IgD-negative memory B cell (primary cell): Measurements from ENCODE around the gene ZBTB32. TPM values are rescaled to one million over a fixed set of nuclear protein-coding genes. Genes with fewer than 3 reads are reported as not detected.
"Not testable (repeated sequence)": the region's sequence is repeated elsewhere in the genome, so short reads cannot be mapped to it uniquely, and the experiment has no call there.

ENCODE experiments used
- H3K27ac Mint-ChIP-seq, 3 donors: one replicate each; pipeline ENCODE4 v1.8.0; 2020 to 2022; ENCODE audit warnings: mild to moderate bottlenecking in 3 of 3, mixed read lengths in 3 of 3, moderate library complexity in 1 of 3
- H3K27me3 Mint-ChIP-seq: one replicate; pipeline ENCODE4 v1.8.0; 2021; ENCODE audit warnings: mixed read lengths
- H3K36me3 Mint-ChIP-seq: one replicate; pipeline ENCODE4 v1.8.0; 2020; ENCODE audit warnings: mild to moderate bottlenecking, mixed read lengths
- H3K4me1 Mint-ChIP-seq, 3 donors: one replicate each; pipeline ENCODE4 v1.8.0; 2020 to 2022; ENCODE audit warnings: mixed read lengths in 3 of 3, mild to moderate bottlenecking in 1 of 3
- H3K4me3 Mint-ChIP-seq, 4 donors: one replicate each; pipeline ENCODE4 v1.8.0; 2020 to 2022; ENCODE audit warnings: mild to moderate bottlenecking in 4 of 4, mixed read lengths in 4 of 4, moderate library complexity in 3 of 4
- H3K9me3 Mint-ChIP-seq, 3 donors: one replicate each; pipeline ENCODE4 v1.8.0; 2020 to 2021; ENCODE audit warnings: mixed read lengths in 3 of 3, mild to moderate bottlenecking in 1 of 3
- polyA plus RNA-seq: library from polyadenylated mRNA; unstranded; fragments of 300-500 nt; fragmentation: Illumina TruSeq; gene quantifications from one replicate; pipeline ENCODE4 v1.2.3, GENCODE V29; 2021

Gene ZBTB32
- polyA plus RNA-seq, 1 donor from 2014 or later = 31.6 TPM

GRCh38 chr19:35673121-35673804 is 31.1 kb upstream of the ZBTB32 start:
- Mint-ChIP-seq H3K36me3 (peaks cover 1% of the 10 kb centered on the region), H3K9me3 (peaks cover 0 to 3% (median 0%) of the 10 kb centered on the region in 3 donors), H3K4me3 (peak overlapping the region; percentile 61 to 94 (median 76)), H3K27me3 (peaks cover 42% of the 10 kb centered on the region), H3K4me1 (peaks cover 0 to 4% (median 3%) of the 10 kb centered on the region in 3 donors), H3K27ac (no peak overlapping the region)

- Mint-ChIP-seq H3K4me1 (peaks cover 0 to 4% (median 3%) of the 10 kb centered on the region in 3 donors), H3K9me3 (peaks cover 0 to 2% (median 0%) of the 10 kb centered on the region in 3 donors), H3K27me3 (peaks cover 31% of the 10 kb centered on the region), H3K4me3 (no peak overlapping the region), H3K36me3 (peaks cover 1% of the 10 kb centered on the region), H3K27ac (no peak overlapping the region)
Measured at GRCh38 chr19:35675589-35676140, 28.7 kb upstream of the ZBTB32 start.

- H3K4me3 Mint-ChIP-seq = no peak overlapping the region
- peaks cover 0 to 2% (median 0%) of the 10 kb centered on the region in 3 donors for H3K4me1 Mint-ChIP-seq
- H3K9me3 Mint-ChIP-seq = no peaks in the 10 kb centered on the region
- H3K27ac Mint-ChIP-seq = no peak overlapping the region
- no peaks in the 10 kb centered on the region for H3K27me3 Mint-ChIP-seq
- H3K36me3 Mint-ChIP-seq = no peaks in the 10 kb centered on the region
Measured at GRCh38 chr19:35689836-35690235, 14.5 kb upstream of the ZBTB32 start.

- H3K9me3 Mint-ChIP-seq, H3K4me3 Mint-ChIP-seq, H3K36me3 Mint-ChIP-seq, H3K4me1 Mint-ChIP-seq, H3K27ac Mint-ChIP-seq, H3K27me3 Mint-ChIP-seq: not testable (repeated sequence)
Measured at GRCh38 chr19:35691106-35691505, 13.3 kb upstream of the ZBTB32 start.

- Mint-ChIP-seq H3K27ac (no peak overlapping the region), H3K9me3 (no peaks in the 10 kb centered on the region), H3K27me3 (no peaks in the 10 kb centered on the region), H3K4me1 (peaks cover 0 to 2% (median 0%) of the 10 kb centered on the region in 3 donors), H3K36me3 (no peaks in the 10 kb centered on the region), H3K4me3 (no peak overlapping the region)
Measured at GRCh38 chr19:35692010-35692409, 12.3 kb upstream of the ZBTB32 start.

GRCh38 chr19:35693422-35693821 is 10.9 kb upstream of the ZBTB32 start:
- Mint-ChIP-seq H3K27ac (no peak overlapping the region), H3K36me3 (no peaks in the 10 kb centered on the region), H3K27me3 (no peaks in the 10 kb centered on the region), H3K4me1 (peaks cover 0 to 2% (median 0%) of the 10 kb centered on the region in 3 donors), H3K9me3 (no peaks in the 10 kb centered on the region), H3K4me3 (no peak overlapping the region)

- no peaks in the 10 kb centered on the region for H3K36me3 Mint-ChIP-seq
- H3K9me3 Mint-ChIP-seq = no peaks in the 10 kb centered on the region
- no peaks in the 10 kb centered on the region for H3K27me3 Mint-ChIP-seq
- H3K27ac Mint-ChIP-seq = no peak overlapping the region
- no peak overlapping the region for H3K4me3 Mint-ChIP-seq
- peaks cover 0 to 2% (median 0%) of the 10 kb centered on the region in 3 donors for H3K4me1 Mint-ChIP-seq
Measured at GRCh38 chr19:35693835-35694599, 10.3 kb upstream of the ZBTB32 start.

GRCh38 chr19:35695895-35696422 is 8.4 kb upstream of the ZBTB32 start:
- no peak overlapping the region for H3K4me3 Mint-ChIP-seq
- H3K36me3 Mint-ChIP-seq = no peaks in the 10 kb centered on the region
- H3K27me3 Mint-ChIP-seq = no peaks in the 10 kb centered on the region
- H3K9me3 Mint-ChIP-seq = no peaks in the 10 kb centered on the region
- H3K4me1 Mint-ChIP-seq = peaks cover 0 to 2% (median 0%) of the 10 kb centered on the region in 3 donors
- H3K27ac Mint-ChIP-seq = no peak overlapping the region

GRCh38 chr19:35696835-35697234 is 7.5 kb upstream of the ZBTB32 start:
- H3K9me3 Mint-ChIP-seq = no peaks in the 10 kb centered on the region
- H3K36me3 Mint-ChIP-seq = no peaks in the 10 kb centered on the region
- no peaks in the 10 kb centered on the region for H3K27me3 Mint-ChIP-seq
- no peak overlapping the region for H3K27ac Mint-ChIP-seq
- no peak overlapping the region for H3K4me3 Mint-ChIP-seq
- H3K4me1 Mint-ChIP-seq = peaks cover 0 to 2% (median 0%) of the 10 kb centered on the region in 3 donors

- no peaks in the 10 kb centered on the region for H3K36me3 Mint-ChIP-seq
- peak overlapping the region; percentile 90 to 99 (median 96) for H3K4me3 Mint-ChIP-seq
- H3K9me3 Mint-ChIP-seq = no peaks in the 10 kb centered on the region
- peak overlapping the region; percentile 57 to 92 (median 69) for H3K27ac Mint-ChIP-seq
- H3K27me3 Mint-ChIP-seq = no peaks in the 10 kb centered on the region
- peaks cover 4 to 6% (median 5%) of the 10 kb centered on the region in 3 donors for H3K4me1 Mint-ChIP-seq
Measured at GRCh38 chr19:35702223-35703012, 1.9 kb upstream of the ZBTB32 start.

GRCh38 chr19:35703343-35703742 is 1.0 kb upstream of the ZBTB32 start:
- H3K36me3 Mint-ChIP-seq = no peaks in the 10 kb centered on the region
- H3K4me3 Mint-ChIP-seq = peak overlapping the region in 3 of 4 donors; percentile 90 to 99 (median 93)
- H3K27ac Mint-ChIP-seq = peak overlapping the region in 1 of 3 donors; percentile 57
- H3K9me3 Mint-ChIP-seq = no peaks in the 10 kb centered on the region
- no peaks in the 10 kb centered on the region for H3K27me3 Mint-ChIP-seq
- peaks cover 4 to 6% (median 5%) of the 10 kb centered on the region in 3 donors for H3K4me1 Mint-ChIP-seq

- no peaks in the 10 kb centered on the region for H3K27me3 Mint-ChIP-seq
- H3K9me3 Mint-ChIP-seq = no peaks in the 10 kb centered on the region
- H3K36me3 Mint-ChIP-seq = no peaks in the 10 kb centered on the region
- H3K4me1 Mint-ChIP-seq = peaks cover 18 to 26% (median 24%) of the 10 kb centered on the region in 3 donors
- no peak overlapping the region for H3K4me3 Mint-ChIP-seq
- no peak overlapping the region for H3K27ac Mint-ChIP-seq
Measured at GRCh38 chr19:35708391-35708790, 4.0 kb downstream of the ZBTB32 start.

- H3K9me3 Mint-ChIP-seq = no peaks in the 10 kb centered on the region
- H3K36me3 Mint-ChIP-seq = no peaks in the 10 kb centered on the region
- peak overlapping the region; percentile 90 to 97 (median 93) for H3K27ac Mint-ChIP-seq
- peaks cover 33 to 44% (median 41%) of the 10 kb centered on the region in 3 donors for H3K4me1 Mint-ChIP-seq
- H3K27me3 Mint-ChIP-seq = no peaks in the 10 kb centered on the region
- peak overlapping the region; percentile 64 to 99 (median 86) for H3K4me3 Mint-ChIP-seq
Measured at GRCh38 chr19:35710784-35711723, 6.7 kb downstream of the ZBTB32 start.
